ENCODE measurements around the gene CFAP69. TPM values are rescaled to one million over a fixed set of nuclear protein-coding genes. Genes with fewer than 3 reads are reported as not detected.
A peak's percentile ranks its signal among the peaks of the same experiment; 100 is the strongest.

CFAP69 gene
- total and polyA plus RNA-seq, 2 experiments from 2014 or later, result 4.9 to 7.9 TPM

- Histone ChIP-seq H3K27me3 (ENCODE audit: insufficient read depth) (peaks cover 21% of the 10 kb centered on the region), H2AFZ (no peak overlapping the region), H4K20me1 (replicated peaks; ENCODE audit: insufficient read depth) (no peaks in the 10 kb centered on the region), H3K4me2 (no peak overlapping the region), H3K9me2 (ENCODE audit: insufficient read depth) (no peaks in the 10 kb centered on the region), H3K4me3 (no peak overlapping the region), H3K79me2 (replicated peaks; ENCODE audit: insufficient read depth) (no peaks in the 10 kb centered on the region), H3K36me3 (ENCODE audit: insufficient read depth) (no peaks in the 10 kb centered on the region), H3K4me1 (ENCODE audit: insufficient read depth) (peaks cover 3% of the 10 kb centered on the region; the same call in 1 of the 2 replicates), H3F3A (replicated peaks; ENCODE audit: low read depth) (no peaks in the 10 kb centered on the region), H3K27ac (ENCODE audit: low read depth) (no peak overlapping the region)
- Mint-ChIP-seq H3K27ac (no peak overlapping the region), H3K36me3 (ENCODE audit: low read depth) (no peaks in the 10 kb centered on the region), H3K9me3 (no peaks in the 10 kb centered on the region), H3K27me3 (ENCODE audit: insufficient read depth, low read depth, poor library complexity) (peaks cover 9% of the 10 kb centered on the region), H3K4me1 (no peaks in the 10 kb centered on the region; the same call in 1 of the 3 replicates), H3K4me3 (no peak overlapping the region)
- TF ChIP-seq POLR2AphosphoS5 (IDR thresholded peaks at IDR 0.05; ENCODE audit: low read depth) (no peak), ETS1 (IDR thresholded peaks at IDR 0.05) (no peak), STAT1 (IDR thresholded peaks at IDR 0.05; ENCODE audit: unreplicated experiment) (no peak), ZNF462 (CRISPR knock-in tag; IDR thresholded peaks at IDR 0.05) (no peak), ZNF331 (CRISPR knock-in tag; IDR thresholded peaks at IDR 0.05; ENCODE audit: low read depth) (no peak), REST (IDR thresholded peaks at IDR 0.05; ENCODE audit: unreplicated experiment) (no peak), CREB1 (CRISPR knock-in tag; IDR thresholded peaks at IDR 0.05; ENCODE audit: low read depth) (no peak), JUNB (IDR thresholded peaks at IDR 0.05; ENCODE audit: unreplicated experiment) (no peak), EZH2 (IDR thresholded peaks at IDR 0.05; ENCODE audit: low read depth, unreplicated experiment) (no peak), ZNF114 (CRISPR knock-in tag; IDR thresholded peaks at IDR 0.05) (no peak), CTCF (conservative IDR thresholded peaks at IDR 0.05; ENCODE audit: low read depth in 2 of 2) (no peak), EZH2phosphoT487 (IDR thresholded peaks at IDR 0.05; ENCODE audit: unreplicated experiment) (no peak), NANOG (IDR thresholded peaks at IDR 0.05; ENCODE audit: borderline replicate concordance) (no peak)
- DNase-seq (ENCODE audit: low spot score) (no peak), ATAC-seq (peak; percentile 63)
Observed at GRCh38 chr7:90326500-90326899, 81.5 kb downstream of the CFAP69 start.

All from GM23338 (cell line).